H1 (cell line): ENCODE data around the gene EN2. TPM values are rescaled to one million over a fixed set of nuclear protein-coding genes. Genes with fewer than 3 reads are reported as not detected.

Source experiments
- ATF3 ChIP-seq: IDR thresholded peaks from 2 replicates; pipeline ENCODE4 v1.6.1; 2011; ENCODE audit warnings: low read depth, mild to moderate bottlenecking, low read length; ENCODE audit not compliant: insufficient read depth
- CHD2 ChIP-seq: IDR thresholded peaks from 2 replicates; pipeline ENCODE4 v1.6.1; 2012; ENCODE audit warnings: low read length, improper control_type of control experiment
- GTF2F1 ChIP-seq: IDR thresholded peaks from 2 replicates; pipeline ENCODE4 v1.6.1; 2012; ENCODE audit warnings: low read depth, low read length, improper control_type of control experiment, borderline replicate concordance
- SIN3A ChIP-seq, 2 experiments: IDR thresholded peaks in 1 of 2; conservative IDR thresholded peaks in 1 of 2; 2 replicates each; pipeline ENCODE4 v1.6.1; 2011 to 2012; ENCODE audit warnings: low read length in 2 of 2, improper control_type of control experiment in 1 of 2, low read depth in 1 of 2, mild to moderate bottlenecking in 1 of 2
- polyA plus RNA-seq, 7 experiments: library from polyadenylated mRNA; depleted of rRNA in 3 of 7; stranded (reverse) in 5 of 7; unstranded in 2 of 7; fragments of >200 nt in 5 of 7; fragments of 200-250 nt in 2 of 7; gene quantifications; 1 replicate in 5 of 7; 2 replicates in 1 of 7; 4 replicates in 1 of 7; pipeline versions ENCODE4 v1.2.1 to v1.2.3, GENCODE V29; 2011 to 2013; ENCODE audit warnings: missing spikeins in 2 of 7, mixed read lengths in 2 of 7
- total RNA-seq: library from RNA; stranded (reverse); fragmentation: NEBNext Ultra II Directional; extraction: Animal tissue kit (Norgen Biotek cat#: 25700); gene quantifications from 2 replicates; pipeline ENCODE4 v1.2.1, GENCODE V29; 2021

The EN2 gene
- total and polyA plus RNA-seq, 2 of the 8 experiments (the other 6 are each of a cell fraction or from before 2014, with no cell fraction given): not detected

GRCh38 chr7:155510975-155511701, 53.2 kb downstream of the EN2 start (continued):
- no peak for TF ChIP-seq GTF2F1
- no peak for TF ChIP-seq CHD2
- TF ChIP-seq ATF3: no peak
- TF ChIP-seq SIN3A (conservative IDR thresholded peaks at IDR 0.05 in 1 of 2, IDR thresholded peaks at IDR 0.05 in 1 of 2; ENCODE audit: low read depth in 1 of 2, low read length in 2 of 2): no peak
